Adipose tissue (tissue), 3 donors: ENCODE data around the gene GABRD. TPM values are rescaled to one million over a fixed set of nuclear protein-coding genes. Genes with fewer than 3 reads are reported as not detected.

Experiments
- H3K27ac ChIP-seq: one replicate; pipeline ENCODE4 v1.5.1; 2013; ENCODE audit warnings: low read depth, low read length
- WGBS, 3 donors: extraction: QIAGEN DNeasy Blood & Tissue Kit; methylation state at CpG; one replicate each; pipeline ENCODE4 v1.1.7; 2013; 5-methylcytosine and 5-hydroxymethylcytosine counted together
- polyA plus RNA-seq, 3 donors: library from polyadenylated mRNA; stranded (reverse); fragments of 200-250 nt; gene quantifications; one replicate each; pipeline ENCODE4 v1.2.3, GENCODE V29; 2013
- donor health status: healthy with polysubstance abuse.
- donor health status: Bipolar disorder and iron deficiency.
- donor health status: healthy.

GABRD gene
- polyA plus RNA-seq, 3 donors, result 0.28 to 0.30 TPM; not detected in 1

- H3K27ac ChIP-seq, result no peak overlapping the region
- WGBS, 3 donors, result 88 to 93% (median 92%) methylated on average over 17 to 23 of the region's 23 CpGs
Observed at GRCh38 chr1:2060535-2060934, 41.4 kb downstream of the GABRD start.

GRCh38 chr1:2061065-2061778 lies 42.1 kb downstream of the GABRD start:
- WGBS, 3 donors, result 79 to 87% (median 84%) methylated on average over 26 to 28 of the region's 28 CpGs
- H3K27ac ChIP-seq, result no peak overlapping the region

DNA sequence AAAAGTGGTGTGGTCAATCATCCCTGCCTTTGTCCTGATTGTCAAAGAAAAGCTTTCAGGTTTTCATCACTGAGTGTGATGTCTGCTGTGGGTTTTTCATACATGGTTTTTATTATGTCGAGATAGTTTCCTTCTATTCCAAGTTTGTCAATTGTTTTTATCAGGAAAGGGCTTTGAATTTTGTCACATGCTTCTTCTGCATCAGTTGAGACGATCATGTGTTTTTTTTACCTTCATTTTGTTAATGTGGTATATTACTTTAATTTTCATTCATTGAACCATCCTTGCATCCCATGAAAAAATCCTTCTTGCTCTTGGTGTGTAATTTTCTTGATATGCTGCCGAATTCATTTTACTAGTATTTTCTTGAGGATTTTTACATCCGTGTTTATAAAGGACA lies 46.6 kb downstream of the GABRD start:
- no peak overlapping the region for H3K27ac ChIP-seq
- 91 to 98% (median 96%) methylated on average over 4 of the region's 4 CpGs for WGBS, 3 donors

DNA sequence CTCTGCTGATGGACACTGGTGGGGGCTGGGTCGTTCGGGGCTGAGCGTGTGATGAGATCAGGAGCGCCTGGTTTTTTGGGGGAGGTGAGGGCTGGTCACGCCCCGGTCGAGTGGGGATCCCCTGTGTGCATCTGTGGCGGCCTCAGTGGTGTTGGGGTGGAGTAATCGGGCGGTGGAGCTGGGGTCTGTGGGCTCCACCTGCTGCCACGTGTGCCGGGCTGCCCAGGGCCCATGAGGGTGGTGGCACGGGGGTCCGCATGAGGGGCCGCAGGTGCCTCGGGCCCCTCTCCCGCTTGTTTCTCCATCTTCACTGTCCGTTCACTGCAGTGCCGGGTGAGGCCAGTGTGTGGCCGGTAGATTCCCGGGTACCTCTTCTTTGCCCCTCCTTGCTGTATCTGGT lies 48.2 kb downstream of the GABRD start:
- H3K27ac ChIP-seq, result no peak overlapping the region
- WGBS, 3 donors, result 90 to 94% (median 93%) methylated on average over 19 to 21 of the region's 21 CpGs

- H3K27ac ChIP-seq, result no peak overlapping the region
- 84 to 94% (median 86%) methylated on average over 16 to 17 of the region's 17 CpGs for WGBS, 3 donors
Observed at GRCh38 chr1:2067981-2068380, 48.8 kb downstream of the GABRD start.

DNA sequence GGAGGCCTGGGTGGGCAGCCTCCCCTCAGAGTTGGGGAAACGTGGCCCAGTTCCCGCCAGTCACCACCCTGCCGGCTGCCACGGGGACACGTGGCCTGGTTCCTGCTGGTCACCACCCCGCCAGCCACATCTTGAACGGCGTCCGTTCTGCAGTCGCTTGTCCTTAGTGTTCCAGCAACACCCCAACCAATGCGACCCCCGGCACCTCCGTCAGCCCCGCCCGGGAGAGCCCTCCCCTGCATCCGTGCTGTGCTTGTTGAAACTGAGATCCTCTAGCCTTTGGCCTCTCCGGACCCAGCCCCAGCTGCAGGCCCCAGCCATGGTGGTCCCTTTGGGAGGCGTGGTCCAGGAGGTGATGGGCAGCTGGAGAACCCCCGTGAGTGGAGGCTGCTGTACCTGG lies 49.8 kb downstream of the GABRD start:
- H3K27ac ChIP-seq, result no peak overlapping the region
- WGBS, 3 donors, result 94 to 96% (median 95%) methylated on average over 18 to 19 of the region's 19 CpGs

GRCh38 chr1:2070016-2070415 lies 50.9 kb downstream of the GABRD start:
- WGBS, 3 donors, result 90 to 93% (median 91%) methylated on average over 11 of the region's 11 CpGs
- no peak overlapping the region for H3K27ac ChIP-seq

GRCh38 chr1:2070800-2071530 lies 51.8 kb downstream of the GABRD start:
- WGBS, 3 donors, result 85 to 87% (median 85%) methylated on average over 33 to 36 of the region's 36 CpGs

GRCh38 chr1:2072109-2072806 lies 53.1 kb downstream of the GABRD start:
- 69 to 80% (median 80%) methylated on average over 25 of the region's 25 CpGs for WGBS, 3 donors
- H3K27ac ChIP-seq, result no peak overlapping the region

More at GRCh38 chr1:2070800-2071530, 51.8 kb downstream of the GABRD start:
- no peak overlapping the region for H3K27ac ChIP-seq

- no peak overlapping the region for H3K27ac ChIP-seq
- 76 to 91% (median 80%) methylated on average over 13 to 14 of the region's 14 CpGs for WGBS, 3 donors
Observed at GRCh38 chr1:2072891-2073290, 53.7 kb downstream of the GABRD start.

GRCh38 chr1:2073382-2074230 lies 54.5 kb downstream of the GABRD start:
- no peak overlapping the region for H3K27ac ChIP-seq
- whole genome bisulfite sequencing, 3 donors, result 59 to 81% (median 63%) methylated on average over 59 of the region's 59 CpGs

DNA sequence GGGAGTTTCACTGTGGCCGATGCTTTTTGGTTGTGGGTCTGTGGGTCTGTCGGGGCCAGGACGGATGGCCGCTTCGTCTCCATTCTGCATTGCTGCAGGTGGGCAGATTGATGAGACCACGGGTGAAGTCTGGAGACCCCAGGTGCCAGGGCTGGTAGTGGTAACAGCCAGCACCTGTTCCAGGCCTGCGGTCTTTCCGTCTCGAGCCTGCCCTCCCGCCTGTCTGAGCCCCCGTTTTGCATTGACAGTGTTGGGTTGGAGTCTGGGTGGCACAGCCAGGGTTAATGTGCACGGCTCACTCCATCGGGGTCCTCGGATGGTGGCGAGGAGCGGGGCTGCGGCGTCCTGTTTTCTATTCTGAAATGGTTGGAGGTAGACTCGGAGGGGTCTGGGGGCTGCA lies 55.3 kb downstream of the GABRD start:
- WGBS, 3 donors, result 71 to 79% (median 76%) methylated on average over 19 of the region's 19 CpGs
- H3K27ac ChIP-seq, result no peak overlapping the region

GRCh38 chr1:2074944-2075740 lies 56.0 kb downstream of the GABRD start:
- 75 to 86% (median 83%) methylated on average over 36 to 38 of the region's 38 CpGs for WGBS, 3 donors
- no peak overlapping the region for H3K27ac ChIP-seq

DNA sequence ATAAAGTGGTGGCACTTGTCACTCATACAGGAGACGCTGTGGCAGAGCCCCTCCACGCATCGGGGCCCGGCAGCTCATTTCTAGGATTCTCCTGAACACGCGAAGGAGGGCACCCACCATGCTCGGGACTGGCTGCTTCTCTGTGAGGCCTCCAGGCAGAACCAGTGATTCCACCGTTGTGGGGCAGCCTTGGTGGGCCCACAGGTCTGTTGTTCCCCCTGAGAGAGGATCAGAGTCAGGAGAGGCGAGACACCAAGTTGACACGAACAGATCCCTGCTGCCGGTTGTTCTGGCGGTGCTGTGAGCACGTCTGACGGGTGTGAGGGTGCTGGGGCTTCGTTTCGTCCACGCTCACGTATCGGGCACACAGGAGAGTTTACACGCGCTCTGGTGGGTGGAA lies 57.7 kb downstream of the GABRD start:
- H3K27ac ChIP-seq, result no peak overlapping the region
- WGBS, 3 donors, result 95 to 97% (median 96%) methylated on average over 21 of the region's 21 CpGs

- 94 to 96% (median 94%) methylated on average over 7 of the region's 7 CpGs for WGBS, 3 donors
- H3K27ac ChIP-seq, result no peak overlapping the region
Observed at GRCh38 chr1:2078170-2078569, 59.0 kb downstream of the GABRD start.

- H3K27ac ChIP-seq, result no peak overlapping the region
- WGBS, 3 donors, result 95 to 98% (median 98%) methylated on average over 28 of the region's 28 CpGs
Observed at GRCh38 chr1:2079396-2080085, 60.4 kb downstream of the GABRD start.

GRCh38 chr1:2080140-2080539 lies 61.0 kb downstream of the GABRD start:
- no peak overlapping the region for H3K27ac ChIP-seq
- 92 to 96% (median 96%) methylated on average over 16 of the region's 16 CpGs for WGBS, 3 donors
